GM18511 (cell line): Measurements from ENCODE around the gene CDCP2.

Experiments used
- ATAC-seq: cut with Tn5 transposase; IDR thresholded peaks from one replicate; pipeline ENCODE4 v1.9.1; 2021; ENCODE audit warnings: mild to moderate bottlenecking, moderate library complexity; ENCODE audit not compliant: unreplicated experiment

Gene CDCP2

GRCh38 chr1:54152696-54153095 is at the start of gene CDCP2:
CDCP2 (minus strand) TSS chr1:54153000; CDS start chr1:54152922, 78 bp downstream.
- no peak for ATAC-seq

- ATAC-seq = peak; percentile 16
Observed at GRCh38 chr1:54200519-54200997, 47.8 kb upstream of the CDCP2 start.

DNA sequence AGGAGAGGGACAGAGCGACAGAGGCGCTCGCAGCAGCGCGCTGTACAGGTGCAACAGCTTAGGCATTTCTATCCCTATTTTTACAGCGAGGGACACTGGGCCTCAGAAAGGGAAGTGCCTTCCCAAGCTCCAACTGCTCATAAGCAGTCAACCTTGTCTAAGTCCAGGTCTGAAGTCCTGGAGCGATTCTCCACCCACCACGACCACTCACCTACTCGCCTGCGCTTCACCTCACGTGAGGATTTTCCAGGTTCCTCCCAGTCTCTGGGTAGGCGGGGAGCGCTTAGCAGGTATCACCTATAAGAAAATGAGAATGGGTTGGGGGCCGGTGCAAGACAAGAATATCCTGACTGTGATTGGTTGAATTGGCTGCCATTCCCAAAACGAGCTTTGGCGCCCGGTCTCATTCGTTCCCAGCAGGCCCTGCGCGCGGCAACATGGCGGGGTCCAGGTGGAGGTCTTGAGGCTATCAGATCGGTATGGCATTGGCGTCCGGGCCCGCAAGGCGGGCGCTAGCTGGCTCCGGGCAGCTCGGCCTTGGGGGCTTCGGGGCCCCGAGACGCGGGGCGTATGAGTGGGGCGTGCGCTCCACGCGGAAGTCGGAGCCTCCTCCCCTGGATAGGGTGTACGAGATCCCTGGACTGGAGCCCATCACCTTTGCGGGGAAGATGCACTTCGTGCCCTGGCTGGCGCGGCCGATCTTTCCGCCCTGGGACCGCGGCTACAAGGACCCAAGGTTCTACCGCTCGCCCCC is 47.1 kb upstream of the CDCP2 start, which contains the start of the genes CYB5RL and MRPL37:
Gene CYB5RL, minus strand, starts transcription at position 266 of the 754 bp plus-strand sequence. CDS start 4,414 bp downstream, outside the sequence.
Gene MRPL37, plus strand, starts transcription at position 403 of the 754 bp plus-strand sequence. Its CDS starts 77 bp downstream, at position 480.
- ATAC-seq = peak; percentile 98

DNA sequence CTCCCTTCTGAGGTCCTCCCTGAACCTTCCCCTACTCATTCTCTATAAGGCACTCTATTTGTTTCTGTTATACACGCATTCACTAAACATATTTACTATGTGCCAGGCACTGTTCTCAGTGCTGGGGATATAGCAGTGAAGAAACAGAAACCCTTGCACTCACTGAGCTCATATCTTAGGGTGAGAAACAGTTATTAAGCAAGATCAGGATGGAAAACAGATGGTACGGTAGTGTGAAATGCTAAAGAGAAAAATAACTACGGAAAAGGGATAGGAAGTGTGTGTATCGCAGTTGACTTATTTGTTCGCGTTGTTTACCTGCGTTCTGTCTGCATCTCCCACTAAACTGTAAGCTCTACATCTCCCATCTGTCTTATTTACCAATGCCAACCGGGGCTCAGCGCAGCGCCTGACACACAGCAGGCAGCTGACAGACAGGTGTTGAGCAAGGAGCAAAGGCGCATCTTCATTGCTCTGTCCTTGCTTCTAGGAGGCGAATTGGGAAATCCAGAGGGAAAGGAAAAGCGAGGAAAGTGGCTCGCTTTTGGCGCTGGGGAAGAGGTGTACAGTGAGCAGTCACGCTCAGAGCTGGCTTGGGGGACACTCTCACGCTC is 46.5 kb upstream of the CDCP2 start:
- peak; percentile 9 for ATAC-seq

GRCh38 chr1:54193453-54193852 is 40.7 kb upstream of the CDCP2 start:
- no peak for ATAC-seq

DNA sequence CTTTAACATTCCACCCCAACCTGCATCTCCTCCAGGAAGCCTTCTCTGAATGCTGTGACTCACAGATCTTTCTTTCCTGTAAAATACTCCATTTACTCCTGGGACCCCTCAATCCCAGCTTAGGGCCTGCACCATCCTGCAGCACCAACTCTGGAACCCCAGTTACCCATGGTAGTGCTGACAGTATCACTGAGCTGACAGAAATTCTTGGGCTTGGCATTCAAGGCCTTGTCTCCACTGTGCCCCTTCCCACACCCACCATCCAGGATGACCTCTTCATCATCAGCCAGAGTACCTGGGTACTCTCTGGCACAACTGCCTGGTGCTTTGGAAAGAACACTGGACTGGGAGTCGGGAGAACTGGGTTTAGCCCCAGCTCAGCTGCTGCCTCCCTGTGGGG is 38.7 kb upstream of the CDCP2 start:
- ATAC-seq = no peak

GRCh38 chr1:54190526-54190925 is 37.7 kb upstream of the CDCP2 start:
- ATAC-seq = no peak

DNA sequence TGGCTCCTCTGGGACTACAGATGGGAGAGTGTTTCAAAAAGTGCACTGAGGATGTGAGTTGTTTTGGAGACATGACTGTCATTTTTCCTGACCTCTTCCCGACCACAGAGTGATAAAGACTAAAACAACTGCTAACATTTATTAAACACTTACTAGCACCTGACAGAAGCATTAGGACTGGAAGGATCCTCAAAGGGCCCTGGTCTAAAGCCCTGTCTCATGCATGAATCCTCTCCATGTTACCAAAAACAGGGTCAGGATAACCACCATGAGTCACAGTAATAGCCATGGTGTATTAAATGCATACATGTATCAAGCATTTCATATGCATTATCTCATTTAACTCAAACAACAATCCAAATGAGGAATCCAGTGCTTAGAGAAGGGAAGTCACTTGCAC is 35.5 kb upstream of the CDCP2 start:
- ATAC-seq = no peak

DNA sequence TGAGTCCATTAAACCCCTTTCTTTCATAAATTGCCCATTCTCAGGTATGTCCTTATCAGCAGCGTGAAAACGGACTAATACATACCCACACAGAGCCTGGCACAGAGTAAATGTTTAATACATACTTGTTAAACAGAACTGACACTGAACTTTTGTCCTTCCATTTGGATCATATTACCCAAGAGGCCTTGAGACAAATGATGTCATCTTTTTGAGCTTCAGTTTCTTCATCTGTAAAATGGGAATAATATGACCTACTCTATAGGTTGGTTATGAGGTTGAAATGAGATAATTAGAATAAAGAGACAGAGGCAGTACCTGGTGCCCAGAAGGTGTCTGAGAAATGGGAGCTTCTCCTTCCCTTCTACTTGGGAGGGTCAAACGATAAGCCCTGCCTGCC is 33.3 kb upstream of the CDCP2 start:
- no peak for ATAC-seq

- no peak for ATAC-seq
Observed at GRCh38 chr1:54180701-54181360, 28.0 kb upstream of the CDCP2 start.

GRCh38 chr1:54178296-54179070 is 25.7 kb upstream of the CDCP2 start:
- no peak for ATAC-seq

DNA sequence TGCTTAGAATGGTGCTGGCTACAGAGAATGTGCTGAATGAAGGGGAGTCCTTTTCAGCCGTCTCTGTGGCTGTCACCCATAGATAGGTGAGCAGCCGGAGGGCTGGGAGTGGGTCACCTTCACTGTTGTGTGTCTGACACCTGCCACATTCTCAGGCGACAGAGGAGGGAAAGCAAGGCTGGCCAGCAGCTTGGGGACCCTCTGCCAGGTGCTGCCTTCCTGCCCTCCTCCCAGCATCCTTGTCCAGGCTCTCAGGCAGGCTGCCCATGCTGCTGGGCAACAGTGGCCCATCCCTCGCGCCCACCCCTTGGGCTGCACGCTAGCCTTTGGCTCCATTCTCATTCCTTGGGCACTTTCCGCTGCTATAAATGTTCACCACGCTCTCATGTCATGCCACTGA is 24.9 kb upstream of the CDCP2 start:
- no peak for ATAC-seq

- no peak for ATAC-seq
Observed at GRCh38 chr1:54176621-54177327, 24.0 kb upstream of the CDCP2 start.

DNA sequence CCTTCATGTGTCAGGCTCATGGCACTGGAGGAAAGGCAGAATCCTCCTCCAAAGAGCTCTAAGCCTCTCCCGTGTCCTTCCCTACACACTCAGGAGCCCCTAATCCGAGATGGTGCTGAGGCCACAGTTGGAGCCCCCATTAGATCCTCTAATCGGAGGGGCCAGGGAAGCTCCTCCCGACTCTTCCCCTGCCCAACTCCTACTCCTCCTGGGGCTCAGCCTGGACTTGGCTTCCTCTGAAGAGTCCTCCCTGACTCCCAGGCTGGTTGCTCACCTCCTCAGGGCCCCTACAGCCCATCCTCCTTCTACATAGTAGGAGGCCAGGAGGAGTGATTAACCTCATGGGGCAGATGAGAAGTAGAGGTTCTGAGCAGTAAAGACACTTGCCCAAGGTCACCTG is 21.3 kb upstream of the CDCP2 start:
- ATAC-seq = no peak

GRCh38 chr1:54173681-54174080 is 20.9 kb upstream of the CDCP2 start:
- no peak for ATAC-seq

DNA sequence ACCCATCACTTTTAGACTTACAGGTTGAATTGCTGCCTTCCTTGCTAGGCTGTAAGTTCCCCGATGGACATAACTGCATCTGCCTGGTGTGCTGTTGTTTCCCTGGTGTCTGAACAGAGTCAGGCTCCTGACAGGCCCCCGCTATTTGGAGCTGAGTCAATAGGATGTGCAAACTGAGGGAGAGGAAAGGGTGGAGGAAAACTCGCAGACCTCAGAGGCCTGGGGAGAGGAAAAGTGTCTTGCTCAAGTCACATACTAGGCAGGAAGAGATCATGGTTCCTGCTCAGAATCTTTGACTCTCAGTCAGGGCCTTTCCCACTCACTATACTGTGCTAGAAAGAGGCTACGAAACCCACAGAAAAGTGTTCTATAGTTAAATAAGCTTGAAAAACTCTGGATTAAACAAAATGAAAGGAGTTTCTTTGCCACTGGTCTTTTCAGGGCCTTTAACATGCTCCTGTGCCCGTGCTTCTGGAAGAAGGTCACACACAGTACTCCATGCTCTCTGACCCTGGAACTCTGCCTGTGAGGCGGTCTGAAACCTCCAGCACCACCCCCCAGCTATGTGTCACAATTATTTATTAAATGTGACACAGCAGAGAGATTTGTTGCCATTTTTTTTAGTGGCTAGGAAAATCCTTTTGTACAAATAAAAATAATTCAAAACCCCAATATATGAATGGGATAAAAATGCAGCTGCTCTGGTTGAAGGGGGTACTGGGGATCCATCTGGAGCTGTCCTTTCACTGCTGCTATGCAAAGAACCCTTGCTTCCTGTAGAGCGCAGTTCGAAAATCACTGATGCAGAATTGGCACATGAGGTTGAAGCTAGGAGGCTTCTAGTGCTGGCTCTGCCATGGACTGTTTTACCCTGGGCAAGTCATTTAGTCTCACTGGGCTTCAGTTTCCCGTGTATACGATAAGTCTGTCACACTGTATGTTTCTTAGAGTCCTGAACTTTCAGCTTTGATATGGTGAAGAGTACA is 20.1 kb upstream of the CDCP2 start:
- no peak for ATAC-seq

DNA sequence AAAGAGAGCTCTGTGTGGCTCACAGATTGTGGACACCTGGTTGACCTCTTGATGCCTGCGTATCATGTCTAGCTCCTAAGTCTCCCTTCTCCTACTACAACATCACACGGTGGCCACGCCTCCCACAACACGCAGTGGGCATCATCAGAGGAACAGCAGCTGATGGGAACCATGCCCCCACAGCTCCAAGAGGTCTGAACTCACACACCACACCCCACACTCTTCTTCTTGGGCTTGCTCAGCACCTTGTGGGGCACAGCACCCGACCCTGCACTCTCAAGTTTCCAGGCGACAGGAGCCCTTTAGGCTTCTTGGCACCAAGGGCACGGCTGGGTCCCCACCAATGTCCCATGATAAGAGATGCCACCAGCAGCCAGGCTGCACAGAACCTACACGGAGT is 18.8 kb upstream of the CDCP2 start:
- no peak for ATAC-seq

GRCh38 chr1:54171016-54171415 is 18.2 kb upstream of the CDCP2 start:
- ATAC-seq = no peak

GRCh38 chr1:54169068-54169467 is 16.3 kb upstream of the CDCP2 start:
- no peak for ATAC-seq
